Fibroblast of skin of right biceps (primary cell): Measurements from ENCODE around the gene PPP2R1A.
A peak's percentile ranks its signal among the peaks of the same experiment; 100 is the strongest.

Experiments used
- DNase-seq: peaks from one replicate; pipeline ENCODE4 v3.0.0-alpha.2; 2013

Gene PPP2R1A

GRCh38 chr19:52189735-52190486 is at the start of gene PPP2R1A:
Gene PPP2R1A, plus strand, starts transcription at chr19:52190052. Its CDS starts 45 bp downstream, at chr19:52190097.
- peak; percentile 100 for DNase-seq

GRCh38 chr19:52141203-52141602 is 48.6 kb upstream of the PPP2R1A start:
- DNase-seq = no peak

GRCh38 chr19:52142001-52142595 is 47.8 kb upstream of the PPP2R1A start:
- DNase-seq = no peak

- no peak for DNase-seq
Observed at GRCh38 chr19:52148256-52148655, 41.6 kb upstream of the PPP2R1A start.

GRCh38 chr19:52155596-52156359 is 34.1 kb upstream of the PPP2R1A start:
- DNase-seq = no peak

- DNase-seq = no peak
Observed at GRCh38 chr19:52170304-52170703, 19.5 kb upstream of the PPP2R1A start.

- no peak for DNase-seq
Observed at GRCh38 chr19:52170863-52171320, 19.0 kb upstream of the PPP2R1A start.

GRCh38 chr19:52171321-52172169 is 18.3 kb upstream of the PPP2R1A start, which contains the start of gene ZNF836:
Gene ZNF836, minus strand, starts transcription at chr19:52171621. Its CDS starts 3,549 bp downstream, at chr19:52168072.
- peak; percentile 68 for DNase-seq

- no peak for DNase-seq
Observed at GRCh38 chr19:52172347-52172746, 17.5 kb upstream of the PPP2R1A start.

- DNase-seq = no peak
Observed at GRCh38 chr19:52176574-52176973, 13.3 kb upstream of the PPP2R1A start.

- DNase-seq = no peak
Observed at GRCh38 chr19:52187407-52187806, 2.4 kb upstream of the PPP2R1A start.

GRCh38 chr19:52188822-52189734 is 774 bp upstream of the PPP2R1A start:
- no peak for DNase-seq

GRCh38 chr19:52190487-52191293 is 838 bp downstream of the PPP2R1A start:
- peak; percentile 64 for DNase-seq

GRCh38 chr19:52191389-52191788 is 1.5 kb downstream of the PPP2R1A start:
- DNase-seq = no peak

GRCh38 chr19:52191951-52192350 is 2.1 kb downstream of the PPP2R1A start:
- no peak for DNase-seq

GRCh38 chr19:52196256-52196967 is 6.6 kb downstream of the PPP2R1A start:
- no peak for DNase-seq

GRCh38 chr19:52197964-52198363 is 8.1 kb downstream of the PPP2R1A start:
- no peak for DNase-seq

GRCh38 chr19:52198678-52199077 is 8.8 kb downstream of the PPP2R1A start:
- no peak for DNase-seq

GRCh38 chr19:52200044-52200443 is 10.2 kb downstream of the PPP2R1A start:
- peak; percentile 77 for DNase-seq
